SK-N-SH treated with all-trans-retinoic acid at 6 μM for 48 hours (cell line): ENCODE data around the gene PTPRT.

ENCODE experiments used
- ATAC-seq: fragments of 200-7000 bp; cut with Tn5 transposase; 3 replicates; pipeline ENCODE4 v1.9.1; 2020; ENCODE audit warnings: mild to moderate bottlenecking, moderate library complexity
- BACH2 ChIP-seq: fragments of 250-450 bp; sonication (Bioruptor Pico); IDR thresholded peaks from 2 replicates; pipeline ENCODE4 v1.9.0; 2021; ENCODE audit warnings: mild to moderate bottlenecking, borderline replicate concordance
- CSDC2 ChIP-seq: fragments of 250-450 bp; sonication (Bioruptor Pico); IDR thresholded peaks from 2 replicates; pipeline ENCODE4 v1.5.0; 2020; ENCODE audit warnings: mild to moderate bottlenecking, moderate library complexity
- ESRRG ChIP-seq: fragments of 250-450 bp; sonication (Bioruptor Pico); IDR thresholded peaks from 2 replicates; pipeline ENCODE4 v1.6.1; 2021; ENCODE audit warnings: mild to moderate bottlenecking
- GLIS3 ChIP-seq: fragments of 250-450 bp; sonication (Bioruptor Pico); IDR thresholded peaks from 2 replicates; pipeline ENCODE4 v1.5.0; 2020; ENCODE audit warnings: mild to moderate bottlenecking, moderate library complexity
- PPARA ChIP-seq: fragments of 250-450 bp; sonication (Bioruptor Pico); IDR thresholded peaks from 2 replicates; pipeline ENCODE4 v1.5.0; 2020; ENCODE audit warnings: mild to moderate bottlenecking, borderline replicate concordance
- TCF4 ChIP-seq: fragments of 250-450 bp; sonication (Bioruptor Pico); IDR thresholded peaks from 2 replicates; pipeline ENCODE4 v1.8.0; 2021; ENCODE audit warnings: mild to moderate bottlenecking, moderate library complexity, borderline replicate concordance
- TOX ChIP-seq: fragments of 250-450 bp; sonication (Bioruptor Pico); IDR thresholded peaks from 2 replicates; pipeline ENCODE4 v1.8.0; 2021; ENCODE audit warnings: mild to moderate bottlenecking, moderate library complexity, borderline replicate concordance
- ZC3H10 ChIP-seq: fragments of 250-450 bp; sonication (Bioruptor Pico); IDR thresholded peaks from 2 replicates; pipeline ENCODE4 v1.5.1; 2021; ENCODE audit warnings: mild to moderate bottlenecking, moderate library complexity
- ZFP3 ChIP-seq: fragments of 250-450 bp; sonication (Bioruptor Pico); IDR thresholded peaks from 2 replicates; pipeline ENCODE4 v1.5.0; 2020; ENCODE audit warnings: mild to moderate bottlenecking, moderate library complexity
- ZFP30 ChIP-seq: fragments of 450-650 bp; formaldehyde crosslinking; IDR thresholded peaks from 2 replicates; pipeline ENCODE4 v1.5.0; 2022; ENCODE audit warnings: mild to moderate bottlenecking, moderate library complexity
- ZNF70 ChIP-seq: fragments of 450-650 bp; formaldehyde crosslinking; IDR thresholded peaks from 2 replicates; pipeline ENCODE4 v1.5.0; 2020; ENCODE audit warnings: mild to moderate bottlenecking, moderate library complexity
- TF ChIP-seq, protein P1 (sequence below): fragments of 250-450 bp; sonication (Bioruptor Pico); IDR thresholded peaks from 2 replicates; pipeline ENCODE4 v1.8.0; 2020; ENCODE audit warnings: mild to moderate bottlenecking, moderate library complexity, borderline replicate concordance
- TF ChIP-seq, protein P2 (sequence below): fragments of 250-450 bp; sonication (Bioruptor Pico); IDR thresholded peaks from 2 replicates; pipeline ENCODE4 v1.5.0; 2020; ENCODE audit warnings: mild to moderate bottlenecking, moderate library complexity
- TF ChIP-seq, protein P3 (sequence below): fragments of 250-450 bp; sonication (Bioruptor Pico); IDR thresholded peaks from 2 replicates; pipeline ENCODE4 v1.5.1; 2020; ENCODE audit warnings: low read depth, mild to moderate bottlenecking, moderate library complexity
- TF ChIP-seq, protein P4 (sequence below): fragments of 250-450 bp; sonication (Bioruptor Pico); IDR thresholded peaks from 2 replicates; pipeline ENCODE4 v1.8.0; 2021; ENCODE audit warnings: low read depth, mild to moderate bottlenecking, moderate library complexity, borderline replicate concordance

PTPRT gene

DNA sequence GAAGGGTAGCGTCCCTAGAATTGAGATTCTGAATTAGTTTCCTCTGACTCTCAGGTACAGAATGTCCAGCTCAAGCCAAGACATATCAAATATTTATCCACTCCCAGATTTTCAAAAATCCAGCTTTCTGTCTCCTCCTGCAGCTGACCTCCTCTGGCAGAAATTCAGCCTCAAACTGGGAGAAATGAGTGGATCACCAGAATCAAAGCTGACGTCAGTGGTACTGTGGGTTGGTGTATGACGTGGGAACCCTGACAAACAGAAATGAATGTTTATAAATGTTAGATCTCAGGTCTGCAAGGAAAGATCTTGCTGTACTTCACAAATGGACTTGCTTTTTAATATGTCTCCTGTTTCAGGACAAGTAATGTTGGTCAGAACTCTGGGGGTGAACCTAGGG, 595.0 kb downstream of the PTPRT start:
- no peak for ATAC-seq

DNA sequence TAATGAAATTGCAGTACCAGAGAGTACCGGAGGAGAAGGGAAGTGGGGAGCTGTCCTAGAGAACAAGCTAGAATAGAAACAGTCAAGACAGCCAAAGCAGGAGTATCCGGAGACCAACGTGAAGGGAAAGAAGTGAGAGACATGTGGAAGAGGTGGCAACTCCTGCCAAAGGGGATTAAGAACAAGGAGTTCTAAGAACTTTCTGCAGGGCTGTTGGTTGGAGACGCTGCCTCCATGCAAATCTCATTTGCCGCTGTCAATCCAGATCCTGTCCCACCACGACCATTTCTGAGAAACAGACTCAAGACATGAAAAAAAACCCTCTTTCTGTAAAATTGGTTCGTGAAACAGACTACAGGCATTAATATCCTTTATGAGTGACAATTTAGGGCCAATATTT, 595.7 kb downstream of the PTPRT start:
- no peak for ATAC-seq
- TF ChIP-seq, protein P1, sequence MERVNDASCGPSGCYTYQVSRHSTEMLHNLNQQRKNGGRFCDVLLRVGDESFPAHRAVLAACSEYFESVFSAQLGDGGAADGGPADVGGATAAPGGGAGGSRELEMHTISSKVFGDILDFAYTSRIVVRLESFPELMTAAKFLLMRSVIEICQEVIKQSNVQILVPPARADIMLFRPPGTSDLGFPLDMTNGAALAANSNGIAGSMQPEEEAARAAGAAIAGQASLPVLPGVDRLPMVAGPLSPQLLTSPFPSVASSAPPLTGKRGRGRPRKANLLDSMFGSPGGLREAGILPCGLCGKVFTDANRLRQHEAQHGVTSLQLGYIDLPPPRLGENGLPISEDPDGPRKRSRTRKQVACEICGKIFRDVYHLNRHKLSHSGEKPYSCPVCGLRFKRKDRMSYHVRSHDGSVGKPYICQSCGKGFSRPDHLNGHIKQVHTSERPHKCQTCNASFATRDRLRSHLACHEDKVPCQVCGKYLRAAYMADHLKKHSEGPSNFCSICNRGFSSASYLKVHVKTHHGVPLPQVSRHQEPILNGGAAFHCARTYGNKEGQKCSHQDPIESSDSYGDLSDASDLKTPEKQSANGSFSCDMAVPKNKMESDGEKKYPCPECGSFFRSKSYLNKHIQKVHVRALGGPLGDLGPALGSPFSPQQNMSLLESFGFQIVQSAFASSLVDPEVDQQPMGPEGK = no peak

More for the DNA sequence above, 595.0 kb downstream of the PTPRT start:
- TF ChIP-seq, protein P2, sequence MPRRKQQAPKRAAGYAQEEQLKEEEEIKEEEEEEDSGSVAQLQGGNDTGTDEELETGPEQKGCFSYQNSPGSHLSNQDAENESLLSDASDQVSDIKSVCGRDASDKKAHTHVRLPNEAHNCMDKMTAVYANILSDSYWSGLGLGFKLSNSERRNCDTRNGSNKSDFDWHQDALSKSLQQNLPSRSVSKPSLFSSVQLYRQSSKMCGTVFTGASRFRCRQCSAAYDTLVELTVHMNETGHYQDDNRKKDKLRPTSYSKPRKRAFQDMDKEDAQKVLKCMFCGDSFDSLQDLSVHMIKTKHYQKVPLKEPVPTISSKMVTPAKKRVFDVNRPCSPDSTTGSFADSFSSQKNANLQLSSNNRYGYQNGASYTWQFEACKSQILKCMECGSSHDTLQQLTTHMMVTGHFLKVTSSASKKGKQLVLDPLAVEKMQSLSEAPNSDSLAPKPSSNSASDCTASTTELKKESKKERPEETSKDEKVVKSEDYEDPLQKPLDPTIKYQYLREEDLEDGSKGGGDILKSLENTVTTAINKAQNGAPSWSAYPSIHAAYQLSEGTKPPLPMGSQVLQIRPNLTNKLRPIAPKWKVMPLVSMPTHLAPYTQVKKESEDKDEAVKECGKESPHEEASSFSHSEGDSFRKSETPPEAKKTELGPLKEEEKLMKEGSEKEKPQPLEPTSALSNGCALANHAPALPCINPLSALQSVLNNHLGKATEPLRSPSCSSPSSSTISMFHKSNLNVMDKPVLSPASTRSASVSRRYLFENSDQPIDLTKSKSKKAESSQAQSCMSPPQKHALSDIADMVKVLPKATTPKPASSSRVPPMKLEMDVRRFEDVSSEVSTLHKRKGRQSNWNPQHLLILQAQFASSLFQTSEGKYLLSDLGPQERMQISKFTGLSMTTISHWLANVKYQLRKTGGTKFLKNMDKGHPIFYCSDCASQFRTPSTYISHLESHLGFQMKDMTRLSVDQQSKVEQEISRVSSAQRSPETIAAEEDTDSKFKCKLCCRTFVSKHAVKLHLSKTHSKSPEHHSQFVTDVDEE (CRISPR knock-in tag) = no peak

DNA sequence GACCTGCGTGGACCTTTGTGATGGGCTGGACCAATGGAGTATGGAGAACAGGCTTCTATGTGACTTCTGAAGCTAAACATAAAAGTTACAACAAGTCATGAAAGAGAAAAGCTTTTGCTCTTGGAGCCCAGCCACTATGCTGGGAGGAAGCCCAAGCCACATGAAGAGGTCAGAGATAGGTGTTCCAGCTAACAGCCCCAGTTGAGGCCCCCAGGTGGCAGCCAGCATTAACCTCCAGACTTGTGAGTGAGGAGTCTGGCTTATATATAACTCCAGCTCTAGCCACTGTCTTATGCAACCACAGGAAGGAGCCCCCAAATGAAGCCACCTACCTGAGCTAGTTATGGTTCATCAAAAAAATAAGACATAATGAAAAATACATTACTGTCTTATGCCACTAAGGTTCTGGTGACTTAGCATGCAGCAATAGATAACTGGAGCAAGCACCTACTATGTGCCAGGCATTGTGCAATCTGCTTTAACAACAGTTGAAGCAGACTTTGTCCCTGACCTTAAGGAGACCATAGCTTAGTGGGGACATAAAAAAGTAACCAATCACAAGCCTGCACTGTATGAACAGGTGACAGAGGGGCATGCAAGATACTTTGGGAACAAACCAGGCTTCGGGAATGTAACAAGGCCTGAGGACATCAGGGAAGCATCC, 599.6 kb downstream of the PTPRT start:
- TF ChIP-seq TOX (CRISPR knock-in tag) (no peak), ZC3H10 (CRISPR knock-in tag) (no peak), ZNF70 (CRISPR knock-in tag) (no peak), CSDC2 (CRISPR knock-in tag) (no peak), ZFP3 (CRISPR knock-in tag) (no peak), PPARA (CRISPR knock-in tag) (no peak), BACH2 (CRISPR knock-in tag) (no peak), ZFP30 (CRISPR knock-in tag) (no peak), TCF4 (no peak), ESRRG (no peak), GLIS3 (CRISPR knock-in tag) (no peak)
- TF ChIP-seq, protein P2 (CRISPR knock-in tag) = no peak
- TF ChIP-seq, protein P3, sequence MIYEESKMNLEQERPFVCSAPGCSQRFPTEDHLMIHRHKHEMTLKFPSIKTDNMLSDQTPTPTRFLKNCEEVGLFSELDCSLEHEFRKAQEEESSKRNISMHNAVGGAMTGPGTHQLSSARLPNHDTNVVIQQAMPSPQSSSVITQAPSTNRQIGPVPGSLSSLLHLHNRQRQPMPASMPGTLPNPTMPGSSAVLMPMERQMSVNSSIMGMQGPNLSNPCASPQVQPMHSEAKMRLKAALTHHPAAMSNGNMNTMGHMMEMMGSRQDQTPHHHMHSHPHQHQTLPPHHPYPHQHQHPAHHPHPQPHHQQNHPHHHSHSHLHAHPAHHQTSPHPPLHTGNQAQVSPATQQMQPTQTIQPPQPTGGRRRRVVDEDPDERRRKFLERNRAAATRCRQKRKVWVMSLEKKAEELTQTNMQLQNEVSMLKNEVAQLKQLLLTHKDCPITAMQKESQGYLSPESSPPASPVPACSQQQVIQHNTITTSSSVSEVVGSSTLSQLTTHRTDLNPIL (CRISPR knock-in tag) = no peak
- TF ChIP-seq, protein P1 = no peak
- TF ChIP-seq, protein P4, sequence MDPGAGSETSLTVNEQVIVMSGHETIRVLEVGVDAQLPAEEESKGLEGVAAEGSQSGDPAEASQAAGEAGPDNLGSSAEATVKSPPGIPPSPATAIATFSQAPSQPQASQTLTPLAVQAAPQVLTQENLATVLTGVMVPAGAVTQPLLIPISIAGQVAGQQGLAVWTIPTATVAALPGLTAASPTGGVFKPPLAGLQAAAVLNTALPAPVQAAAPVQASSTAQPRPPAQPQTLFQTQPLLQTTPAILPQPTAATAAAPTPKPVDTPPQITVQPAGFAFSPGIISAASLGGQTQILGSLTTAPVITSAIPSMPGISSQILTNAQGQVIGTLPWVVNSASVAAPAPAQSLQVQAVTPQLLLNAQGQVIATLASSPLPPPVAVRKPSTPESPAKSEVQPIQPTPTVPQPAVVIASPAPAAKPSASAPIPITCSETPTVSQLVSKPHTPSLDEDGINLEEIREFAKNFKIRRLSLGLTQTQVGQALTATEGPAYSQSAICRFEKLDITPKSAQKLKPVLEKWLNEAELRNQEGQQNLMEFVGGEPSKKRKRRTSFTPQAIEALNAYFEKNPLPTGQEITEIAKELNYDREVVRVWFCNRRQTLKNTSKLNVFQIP (CRISPR knock-in tag) = no peak
- no peak for ATAC-seq
